DMS153 (cell line): ENCODE measurements around the gene ACLY.
A peak's percentile ranks its signal among the peaks of the same experiment; 100 is the strongest.
"Not testable (repeated sequence)": the region's sequence is repeated elsewhere in the genome, so short reads cannot be mapped to it uniquely, and the experiment has no call there.

Experiments
- DNase-seq: peaks from one replicate; lab custom pipeline; 2025; lab: John Stamatoyannopoulos, UW

The ACLY gene

GRCh38 chr17:41939693-41940090, 20.9 kb upstream of the ACLY start:
- DNase-seq, result no peak

GRCh38 chr17:41939044-41939692, 20.4 kb upstream of the ACLY start:
- DNase-seq, result no peak

DNA sequence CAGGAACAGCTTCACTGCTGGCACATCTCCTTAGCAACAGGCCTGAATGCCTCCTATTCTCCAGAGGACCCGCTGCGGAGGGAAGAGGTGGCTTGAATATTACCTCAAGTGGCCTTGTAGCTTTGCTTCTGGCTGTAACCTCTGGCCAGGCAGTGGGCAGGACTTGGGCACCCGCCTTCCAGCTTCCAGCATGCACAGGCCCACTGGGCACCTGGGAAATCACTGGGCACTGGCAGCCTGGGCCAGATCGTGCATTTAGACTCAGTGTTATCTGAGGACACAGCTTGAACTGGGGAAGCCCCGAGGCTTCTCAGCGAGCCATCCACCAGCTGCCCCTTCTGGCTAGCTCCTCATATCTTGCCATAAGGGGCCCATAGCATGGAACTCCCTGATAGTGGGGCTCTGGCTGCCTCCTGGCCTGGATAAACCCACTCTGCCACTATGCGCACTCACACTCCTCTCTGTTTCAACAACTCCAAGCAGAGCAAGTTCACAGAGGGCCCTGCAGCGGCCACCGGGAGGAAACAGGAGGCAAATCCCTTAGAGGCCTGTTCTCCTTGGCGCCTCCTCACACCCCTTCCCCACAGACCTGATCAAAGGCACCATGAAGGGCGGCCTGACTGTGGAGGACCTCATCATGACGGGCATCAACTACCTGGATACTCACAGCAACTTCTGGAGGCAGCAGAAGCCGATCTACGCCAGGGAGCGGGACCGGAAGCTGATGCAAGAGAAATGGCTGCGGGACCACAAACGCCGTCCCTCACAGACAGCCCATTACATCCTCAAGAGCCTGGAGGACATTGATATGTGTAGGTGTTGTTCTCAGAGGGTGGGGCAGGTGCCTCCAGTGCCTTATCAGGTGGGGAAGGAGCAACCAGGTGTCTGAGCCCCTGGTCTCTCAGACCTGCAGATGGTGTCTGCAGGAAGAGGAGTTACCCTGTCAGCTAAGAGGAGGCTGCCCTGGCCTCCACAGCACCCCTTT, 19.5 kb upstream of the ACLY start:
- DNase-seq, result no peak

GRCh38 chr17:41935641-41936040, 16.9 kb upstream of the ACLY start:
- no peak for DNase-seq

GRCh38 chr17:41932816-41933389, 14.2 kb upstream of the ACLY start:
- no peak for DNase-seq

DNA sequence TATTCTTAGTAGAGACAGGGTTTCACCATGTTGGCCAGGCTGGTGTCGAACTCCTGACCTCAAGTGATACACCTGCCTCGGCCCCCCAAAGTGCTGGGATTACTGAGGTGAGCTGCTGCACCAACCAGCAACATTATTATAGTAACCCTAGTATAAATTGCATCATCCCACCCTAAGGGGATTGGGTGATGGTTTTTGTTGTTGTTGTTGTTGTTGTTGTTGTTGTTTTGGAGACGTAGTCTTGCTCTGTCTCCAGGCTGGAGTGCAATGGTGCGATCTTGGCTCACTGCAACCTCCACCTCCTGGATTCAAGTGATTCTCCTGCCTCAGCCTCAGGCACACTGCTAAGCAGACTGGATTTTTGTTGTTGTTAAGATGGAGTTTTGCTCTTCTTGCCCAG, 13.0 kb upstream of the ACLY start:
- DNase-seq, result not testable (repeated sequence)

DNA sequence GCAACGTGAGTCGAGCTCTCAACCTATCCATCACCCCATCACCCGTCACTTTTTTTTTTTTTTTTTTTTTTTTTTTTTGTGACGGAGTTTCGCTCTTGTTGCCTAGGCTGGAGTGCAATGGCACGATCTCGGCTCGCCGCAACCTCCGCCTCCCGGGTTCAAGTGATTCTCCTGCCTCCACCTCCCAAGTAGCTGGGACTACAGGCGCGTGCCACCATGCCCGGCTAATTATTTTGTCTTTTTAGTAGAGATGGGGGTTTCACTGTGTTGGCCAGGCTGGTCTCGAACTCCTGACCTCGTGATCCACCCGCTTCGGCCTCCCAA, 12.0 kb upstream of the ACLY start:
- DNase-seq, result not testable (repeated sequence)

- peak; percentile 88 for DNase-seq
These were observed 11.5 kb upstream of the ACLY start, which contains the start of gene ODAD4 for GRCh38 chr17:41930009-41930832. TSS of gene ODAD4 (plus strand) at chr17:41930617. CDS start at chr17:41930724, 107 bp downstream.

- no peak for DNase-seq
These were observed 10.0 kb upstream of the ACLY start for GRCh38 chr17:41928693-41929251.

GRCh38 chr17:41925991-41926590, 7.3 kb upstream of the ACLY start:
- no peak for DNase-seq

GRCh38 chr17:41920580-41920955, 1.8 kb upstream of the ACLY start:
- DNase-seq, result no peak

DNA sequence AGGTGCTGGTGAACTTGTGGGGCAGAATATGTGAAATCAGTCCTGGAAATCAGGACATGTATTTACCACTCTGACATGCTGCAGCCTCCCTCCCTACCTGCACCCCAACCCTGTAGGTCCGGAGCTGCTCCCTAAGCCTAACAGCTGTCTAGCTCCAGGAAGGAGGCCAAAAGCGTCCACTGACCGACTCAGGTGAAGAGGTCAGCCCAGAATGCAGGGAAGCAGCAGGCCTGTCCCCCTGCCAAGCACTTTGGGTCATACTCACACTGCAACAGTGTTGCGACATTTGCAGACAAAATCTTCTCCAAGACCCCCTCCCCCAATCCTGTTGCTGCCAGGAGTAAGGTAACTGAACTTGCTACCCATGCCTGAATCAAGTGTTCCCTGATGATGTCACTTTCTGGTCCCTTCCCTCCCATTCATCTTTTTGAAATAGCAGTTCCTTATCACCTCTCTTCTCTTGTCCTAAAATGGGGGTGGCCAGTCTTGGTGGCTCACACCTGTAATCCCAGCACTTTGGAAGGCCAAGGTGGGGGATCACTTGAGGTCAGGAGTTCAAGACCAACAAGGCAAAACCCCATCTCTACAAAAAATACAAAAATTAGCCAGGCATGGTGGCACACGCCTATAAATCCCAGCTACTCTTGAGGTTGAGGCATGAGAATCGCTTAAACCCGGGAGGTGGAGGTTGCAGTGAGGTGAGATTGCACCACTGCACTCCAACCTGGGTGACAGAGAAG, 1.3 kb upstream of the ACLY start:
- DNase-seq, result no peak

DNA sequence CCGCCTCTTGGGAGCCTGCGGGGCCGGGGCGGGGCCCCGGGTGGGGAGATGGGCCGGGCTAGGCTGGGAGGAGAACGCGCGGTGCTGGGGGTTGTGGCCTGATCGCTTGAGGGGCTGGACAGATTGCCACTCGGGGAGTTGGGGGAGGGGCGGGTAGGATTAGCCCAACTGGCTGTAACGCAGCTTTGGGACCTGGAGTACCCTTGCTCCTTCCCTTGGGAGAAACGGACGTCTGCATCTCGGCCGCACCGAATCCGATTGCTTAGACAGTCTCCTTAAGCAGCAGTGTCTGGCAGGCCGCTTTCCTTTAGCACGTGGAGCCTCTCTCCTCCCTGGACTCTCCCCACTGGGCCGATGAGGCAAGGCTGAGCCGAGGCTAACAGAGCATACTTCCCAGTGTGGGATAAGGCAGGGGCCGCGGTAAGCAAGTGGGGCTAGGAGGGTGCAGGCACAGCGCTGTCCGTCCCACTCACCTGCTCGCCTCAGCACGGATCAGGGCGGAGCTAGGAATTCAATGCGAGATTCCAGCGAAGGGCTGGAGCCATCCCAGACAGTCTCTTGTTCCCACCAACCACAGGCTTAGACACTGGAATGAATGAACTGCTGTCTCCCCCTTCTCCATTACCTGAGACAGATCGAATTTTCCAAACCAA, 540 bp upstream of the ACLY start:
- no peak for DNase-seq

GRCh38 chr17:41917679-41918313, 955 bp downstream of the ACLY start:
- DNase-seq, result no peak

- no peak for DNase-seq
These were observed 1.6 kb downstream of the ACLY start for GRCh38 chr17:41917192-41917591.

DNA sequence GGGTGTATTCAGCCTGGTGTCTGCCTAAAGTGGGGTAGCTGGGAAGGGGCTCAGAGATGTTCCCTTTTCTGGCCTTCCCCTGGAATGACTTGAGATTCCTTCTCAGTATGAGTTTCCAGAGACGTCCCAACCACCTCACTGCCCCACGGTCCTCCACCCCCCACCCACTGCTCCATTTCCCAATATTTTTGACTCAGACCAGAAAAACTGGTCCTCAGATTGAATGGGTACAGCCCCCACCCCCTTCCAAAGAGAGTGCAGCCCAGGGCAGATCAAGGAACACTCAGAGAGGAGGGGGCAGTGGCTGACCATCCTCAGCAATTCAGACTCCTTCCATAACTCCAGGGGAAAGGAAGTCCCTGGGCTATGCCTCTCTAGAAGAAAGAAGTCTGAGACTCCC, 3.2 kb downstream of the ACLY start:
- no peak for DNase-seq

- DNase-seq, result no peak
These were observed 3.7 kb downstream of the ACLY start for GRCh38 chr17:41915020-41915419.

DNA sequence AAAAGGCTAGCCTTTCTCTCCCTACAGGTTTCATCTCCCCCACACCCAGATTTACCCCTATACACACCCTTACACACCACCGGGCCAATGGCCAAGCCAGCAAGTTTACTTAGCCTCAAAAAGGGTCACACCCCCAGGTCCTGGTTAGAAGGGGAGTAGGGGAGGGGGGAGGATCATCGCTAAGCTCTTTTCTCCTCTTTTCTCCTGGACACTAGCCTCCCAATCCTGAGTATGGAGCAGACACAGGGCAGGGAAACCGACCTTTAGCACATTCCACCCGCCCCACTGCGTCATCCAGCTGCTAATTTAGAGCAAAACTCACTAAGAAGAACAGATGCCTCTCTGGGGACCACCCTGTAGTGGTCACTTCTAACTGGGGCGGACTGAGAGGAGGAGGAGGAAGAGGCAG, 4.4 kb downstream of the ACLY start:
- DNase-seq, result no peak

GRCh38 chr17:41913798-41914197, 5.0 kb downstream of the ACLY start:
- DNase-seq, result no peak

DNA sequence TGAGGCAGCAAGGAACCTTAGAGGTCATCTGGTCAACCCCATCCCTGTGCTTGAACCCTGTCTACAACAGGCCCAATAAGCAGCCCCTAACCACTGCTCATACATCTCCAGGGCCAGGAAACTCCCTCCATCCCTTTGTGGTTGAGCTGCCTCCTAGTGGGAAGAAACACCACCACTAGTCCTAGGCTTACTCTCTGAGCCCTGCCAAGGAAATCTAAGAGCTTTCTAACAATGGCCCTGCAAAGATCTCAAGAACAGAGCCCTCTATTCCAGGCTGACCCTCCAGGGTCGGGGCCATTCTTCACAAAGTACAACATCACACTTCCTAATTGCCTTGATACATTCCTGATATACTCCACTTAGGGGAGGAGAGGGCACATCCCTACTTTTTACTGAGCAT, 5.8 kb downstream of the ACLY start:
- no peak for DNase-seq
